Measurements from ENCODE around the gene RAB18.

RAB18 gene

DNA sequence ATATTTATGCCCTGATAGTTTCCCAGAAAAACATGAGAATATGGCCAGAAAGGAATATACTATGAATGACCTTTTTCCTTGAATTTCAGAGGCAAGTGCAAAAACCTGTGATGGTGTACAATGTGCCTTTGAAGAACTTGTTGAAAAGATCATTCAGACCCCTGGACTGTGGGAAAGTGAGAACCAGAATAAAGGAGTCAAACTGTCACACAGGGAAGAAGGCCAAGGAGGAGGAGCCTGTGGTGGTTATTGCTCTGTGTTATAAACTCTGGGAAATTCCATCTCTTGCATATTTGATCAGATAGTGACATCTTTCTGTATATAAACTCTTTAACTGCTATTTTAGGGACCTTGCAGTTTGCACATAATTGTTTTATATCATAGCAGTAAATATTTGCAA lies 33.7 kb downstream of the RAB18 start:
- POLR2A ChIA-PET: no interaction called here

DNA sequence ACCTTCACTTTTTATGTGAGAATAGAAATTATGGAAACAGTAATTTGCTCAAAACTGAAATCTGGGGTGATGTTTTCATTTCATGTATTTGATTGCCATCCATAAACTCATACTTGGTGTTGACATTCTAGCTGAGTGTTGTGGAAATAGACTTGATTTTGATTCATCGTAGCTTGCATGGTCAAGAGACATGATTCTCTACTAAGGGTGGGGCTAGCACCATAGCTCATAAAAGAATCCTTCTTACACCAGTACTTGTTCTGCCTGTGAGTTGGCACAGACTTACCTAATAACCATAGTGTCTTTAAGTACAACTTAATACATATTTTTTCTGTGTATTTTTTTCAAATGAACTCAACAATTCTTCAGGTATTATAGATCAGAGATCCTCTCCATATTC lies 36.6 kb downstream of the RAB18 start:
- ChIA-PET CTCF (no interaction called here), POLR2A (no interaction called here)
- TF ChIP-seq CTBP1 (IDR thresholded peaks at IDR 0.05; ENCODE audit: borderline replicate concordance) (no peak), ZNF384 (IDR thresholded peaks at IDR 0.05) (no peak), SUZ12 (IDR thresholded peaks at IDR 0.05) (no peak), SP1 (IDR thresholded peaks at IDR 0.05) (no peak), ARNT (IDR thresholded peaks at IDR 0.05) (no peak), FOXA1 (IDR thresholded peaks at IDR 0.05) (no peak), TARDBP (IDR thresholded peaks at IDR 0.05) (no peak), BHLHE40 (IDR thresholded peaks at IDR 0.05; ENCODE audit: borderline replicate concordance) (no peak), LEF1 (IDR thresholded peaks at IDR 0.05; ENCODE audit: borderline replicate concordance) (no peak), HDGF (IDR thresholded peaks at IDR 0.05; ENCODE audit: borderline replicate concordance) (no peak), FOXM1 (IDR thresholded peaks at IDR 0.05; ENCODE audit: borderline replicate concordance) (no peak), ELF4 (IDR thresholded peaks at IDR 0.05) (no peak), FOXK2 (IDR thresholded peaks at IDR 0.05) (no peak), NFRKB (IDR thresholded peaks at IDR 0.05) (no peak), L3MBTL2 (conservative IDR thresholded peaks at IDR 0.05) (no peak)
- TF ChIP-seq, protein P1, sequence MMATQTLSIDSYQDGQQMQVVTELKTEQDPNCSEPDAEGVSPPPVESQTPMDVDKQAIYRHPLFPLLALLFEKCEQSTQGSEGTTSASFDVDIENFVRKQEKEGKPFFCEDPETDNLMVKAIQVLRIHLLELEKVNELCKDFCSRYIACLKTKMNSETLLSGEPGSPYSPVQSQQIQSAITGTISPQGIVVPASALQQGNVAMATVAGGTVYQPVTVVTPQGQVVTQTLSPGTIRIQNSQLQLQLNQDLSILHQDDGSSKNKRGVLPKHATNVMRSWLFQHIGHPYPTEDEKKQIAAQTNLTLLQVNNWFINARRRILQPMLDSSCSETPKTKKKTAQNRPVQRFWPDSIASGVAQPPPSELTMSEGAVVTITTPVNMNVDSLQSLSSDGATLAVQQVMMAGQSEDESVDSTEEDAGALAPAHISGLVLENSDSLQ (IDR thresholded peaks at IDR 0.05): no peak
- DNase-seq (ENCODE audit: extremely low spot score): no peak

More for the DNA sequence above, 33.7 kb downstream of the RAB18 start:
- TF ChIP-seq ZNF384 (IDR thresholded peaks at IDR 0.05) (no peak), BHLHE40 (IDR thresholded peaks at IDR 0.05; ENCODE audit: borderline replicate concordance) (no peak), FOXA1 (IDR thresholded peaks at IDR 0.05) (no peak), L3MBTL2 (conservative IDR thresholded peaks at IDR 0.05) (no peak), TARDBP (IDR thresholded peaks at IDR 0.05) (no peak), ARNT (IDR thresholded peaks at IDR 0.05) (no peak), SP1 (IDR thresholded peaks at IDR 0.05) (no peak), NFRKB (IDR thresholded peaks at IDR 0.05) (no peak), SUZ12 (IDR thresholded peaks at IDR 0.05) (no peak), HDGF (IDR thresholded peaks at IDR 0.05; ENCODE audit: borderline replicate concordance) (no peak), CTBP1 (IDR thresholded peaks at IDR 0.05; ENCODE audit: borderline replicate concordance) (no peak), FOXM1 (IDR thresholded peaks at IDR 0.05; ENCODE audit: borderline replicate concordance) (no peak), ELF4 (IDR thresholded peaks at IDR 0.05) (no peak), LEF1 (IDR thresholded peaks at IDR 0.05; ENCODE audit: borderline replicate concordance) (no peak), FOXK2 (IDR thresholded peaks at IDR 0.05) (no peak)
- TF ChIP-seq, protein P1 (IDR thresholded peaks at IDR 0.05): no peak
- no peak for DNase-seq (ENCODE audit: extremely low spot score)
- CTCF ChIA-PET: no interaction called here

DNA sequence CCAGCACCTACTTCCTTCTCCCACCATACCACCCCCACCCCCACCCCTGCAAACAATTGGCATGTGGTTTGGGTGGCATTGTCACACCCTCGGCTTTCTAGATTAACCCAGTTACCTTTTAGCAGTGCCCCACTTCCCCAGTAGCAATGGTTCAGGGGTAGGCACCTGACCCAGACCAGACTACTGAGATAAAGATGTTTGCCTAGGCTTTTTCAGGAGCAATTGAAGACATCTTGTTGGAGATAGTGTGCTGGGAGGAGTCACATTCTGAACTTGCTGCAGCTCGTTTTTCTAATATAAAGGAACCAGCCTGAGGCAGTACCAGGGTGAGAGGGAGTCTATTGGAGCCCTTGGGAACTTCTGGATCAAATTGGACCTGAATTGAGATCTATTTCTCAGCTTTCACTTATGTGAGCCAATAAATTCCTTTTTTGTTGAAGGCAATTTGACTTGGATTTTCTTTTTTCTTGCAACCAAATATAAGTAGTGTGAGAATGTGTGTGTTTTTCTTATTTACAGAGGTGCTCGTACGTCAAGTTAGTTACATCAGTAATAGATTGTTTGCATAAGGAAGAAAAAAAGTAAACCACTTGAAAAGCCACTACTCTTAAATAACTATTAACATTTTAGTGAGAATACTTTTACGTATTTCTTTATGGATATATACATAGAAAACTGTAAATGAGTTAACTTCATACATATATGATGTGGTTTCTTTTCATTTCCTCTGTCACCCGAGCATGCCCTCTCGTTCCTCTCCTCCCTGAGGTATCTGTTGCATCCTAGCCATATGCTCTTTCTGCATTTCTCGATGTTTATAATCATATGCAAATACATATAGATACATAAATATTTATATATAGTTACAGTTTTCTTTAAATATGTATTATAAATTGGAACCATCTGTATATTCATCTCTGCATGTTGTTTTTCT lies 38.0 kb downstream of the RAB18 start:
- CTCF ChIA-PET: no interaction called here
- TF ChIP-seq ZNF384 (IDR thresholded peaks at IDR 0.05) (no peak), SUZ12 (IDR thresholded peaks at IDR 0.05) (no peak), NFRKB (IDR thresholded peaks at IDR 0.05) (no peak), SP1 (IDR thresholded peaks at IDR 0.05) (no peak), LEF1 (IDR thresholded peaks at IDR 0.05; ENCODE audit: borderline replicate concordance) (no peak), TARDBP (IDR thresholded peaks at IDR 0.05) (no peak), ARNT (IDR thresholded peaks at IDR 0.05) (no peak), FOXK2 (IDR thresholded peaks at IDR 0.05) (no peak), HDGF (IDR thresholded peaks at IDR 0.05; ENCODE audit: borderline replicate concordance) (no peak), BHLHE40 (IDR thresholded peaks at IDR 0.05; ENCODE audit: borderline replicate concordance) (no peak)
- TF ChIP-seq, protein P1 (IDR thresholded peaks at IDR 0.05): no peak
- POLR2A ChIA-PET: no interaction called here
- DNase-seq (ENCODE audit: extremely low spot score): no peak

DNA sequence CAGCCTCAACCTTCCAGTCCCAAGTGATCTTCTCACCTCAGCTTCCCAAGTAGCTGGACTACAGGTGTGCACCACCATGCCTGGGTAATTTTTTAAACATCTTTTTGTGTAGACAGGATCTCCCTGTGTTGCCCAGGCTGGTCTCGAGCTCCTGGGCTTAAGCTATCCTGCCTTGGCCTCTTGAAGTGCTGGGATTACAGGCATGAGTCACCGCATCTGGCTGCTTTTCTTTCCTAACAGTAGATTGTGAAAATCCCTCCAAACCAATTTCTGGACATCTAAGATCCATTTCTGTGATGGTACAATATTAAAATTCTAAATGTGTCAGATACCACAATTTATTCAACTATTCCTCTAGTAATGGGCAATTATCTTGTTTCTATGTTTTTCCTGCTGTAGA lies 38.7 kb downstream of the RAB18 start:
- ChIA-PET POLR2A (no interaction called here), CTCF (no interaction called here)
- TF ChIP-seq, protein P1 (IDR thresholded peaks at IDR 0.05): no peak
- TF ChIP-seq NFRKB (IDR thresholded peaks at IDR 0.05) (no peak), BHLHE40 (IDR thresholded peaks at IDR 0.05; ENCODE audit: borderline replicate concordance) (no peak), CTBP1 (IDR thresholded peaks at IDR 0.05; ENCODE audit: borderline replicate concordance) (no peak), FOXM1 (IDR thresholded peaks at IDR 0.05; ENCODE audit: borderline replicate concordance) (no peak), ELF4 (IDR thresholded peaks at IDR 0.05) (no peak), SUZ12 (IDR thresholded peaks at IDR 0.05) (no peak), HDGF (IDR thresholded peaks at IDR 0.05; ENCODE audit: borderline replicate concordance) (no peak), SP1 (IDR thresholded peaks at IDR 0.05) (no peak), TARDBP (IDR thresholded peaks at IDR 0.05) (no peak), FOXK2 (IDR thresholded peaks at IDR 0.05) (no peak), LEF1 (IDR thresholded peaks at IDR 0.05; ENCODE audit: borderline replicate concordance) (no peak), FOXA1 (IDR thresholded peaks at IDR 0.05) (no peak), ZNF384 (IDR thresholded peaks at IDR 0.05) (no peak), L3MBTL2 (conservative IDR thresholded peaks at IDR 0.05) (no peak)
- no peak for DNase-seq (ENCODE audit: extremely low spot score)

DNA sequence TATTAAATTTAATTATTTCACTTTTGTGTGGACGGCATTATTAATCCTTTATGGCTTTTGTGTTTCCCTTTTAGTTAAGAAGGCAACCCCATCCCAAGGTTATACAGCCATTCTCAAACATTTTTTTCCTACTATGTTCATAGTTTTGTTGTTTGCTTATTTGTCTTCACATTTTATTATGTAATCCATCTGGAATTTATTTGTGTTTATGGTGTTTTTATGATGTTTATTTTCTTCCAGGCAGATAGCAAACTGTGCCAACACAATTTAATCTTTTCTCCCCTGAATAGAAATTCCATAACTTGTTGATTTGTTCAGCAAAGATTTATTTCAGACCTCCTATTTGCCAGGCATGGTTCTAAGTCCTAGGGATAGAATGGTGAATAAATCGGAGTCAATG lies 42.9 kb downstream of the RAB18 start:
- ChIA-PET CTCF (no interaction called here), POLR2A (no interaction called here)
- no peak for DNase-seq (ENCODE audit: extremely low spot score)
- TF ChIP-seq L3MBTL2 (conservative IDR thresholded peaks at IDR 0.05): no peak
- no peak for TF ChIP-seq LEF1 (IDR thresholded peaks at IDR 0.05; ENCODE audit: borderline replicate concordance)
- TF ChIP-seq NFRKB (IDR thresholded peaks at IDR 0.05): no peak
- TF ChIP-seq ARNT (IDR thresholded peaks at IDR 0.05): no peak

Measured in HEK293T (cell line).